Measurements from ENCODE around the gene LARGE1. TPM values are rescaled to one million over a fixed set of nuclear protein-coding genes. Genes with fewer than 3 reads are reported as not detected.

Gene LARGE1
- total and polyA plus RNA-seq, 2 of the 8 experiments (the other 6 are each of a cell fraction or from before 2014, with no cell fraction given) = 43.7 to 83.0 TPM

DNA sequence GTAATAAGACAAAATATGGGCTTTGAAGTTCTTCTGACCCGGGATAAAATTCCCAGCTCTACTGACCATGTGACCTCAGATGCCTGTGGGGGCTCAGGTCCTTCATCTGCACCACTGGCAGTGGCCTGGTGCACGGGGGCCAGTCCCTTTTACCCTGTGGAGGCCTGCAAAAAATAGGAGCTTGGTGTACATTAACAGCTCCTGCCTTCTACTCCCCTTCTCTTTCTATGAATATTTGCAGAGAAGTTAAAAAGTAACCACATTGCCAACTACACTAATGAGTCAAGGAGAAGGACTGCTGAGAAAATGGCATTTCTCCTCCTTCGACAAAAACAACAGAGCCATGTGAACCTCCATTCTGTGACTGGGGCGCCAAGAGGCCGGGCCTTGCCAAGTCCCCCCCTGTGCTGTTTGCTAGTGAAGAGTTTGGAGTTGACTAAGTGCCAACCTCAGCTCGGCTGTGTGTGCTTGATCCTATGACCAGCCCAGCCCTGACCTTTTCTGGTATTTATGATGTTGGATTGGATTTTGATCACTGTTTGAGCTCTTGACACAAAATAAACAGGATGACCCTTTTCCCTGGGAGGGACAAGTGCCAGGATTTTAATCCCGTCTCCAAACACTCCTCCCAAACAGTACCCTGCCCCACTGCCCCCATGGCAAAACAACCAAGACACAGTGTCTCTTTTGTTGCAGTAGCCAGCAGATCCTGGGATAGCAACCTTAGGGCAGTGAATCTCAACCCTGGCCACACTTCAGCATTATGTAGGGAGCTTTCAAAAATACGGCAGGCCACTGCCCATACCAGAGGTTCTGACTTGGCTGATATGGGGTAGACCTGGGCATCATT lies 380.1 kb downstream of the LARGE1 start (continued):
- TF ChIP-seq, protein P1, sequence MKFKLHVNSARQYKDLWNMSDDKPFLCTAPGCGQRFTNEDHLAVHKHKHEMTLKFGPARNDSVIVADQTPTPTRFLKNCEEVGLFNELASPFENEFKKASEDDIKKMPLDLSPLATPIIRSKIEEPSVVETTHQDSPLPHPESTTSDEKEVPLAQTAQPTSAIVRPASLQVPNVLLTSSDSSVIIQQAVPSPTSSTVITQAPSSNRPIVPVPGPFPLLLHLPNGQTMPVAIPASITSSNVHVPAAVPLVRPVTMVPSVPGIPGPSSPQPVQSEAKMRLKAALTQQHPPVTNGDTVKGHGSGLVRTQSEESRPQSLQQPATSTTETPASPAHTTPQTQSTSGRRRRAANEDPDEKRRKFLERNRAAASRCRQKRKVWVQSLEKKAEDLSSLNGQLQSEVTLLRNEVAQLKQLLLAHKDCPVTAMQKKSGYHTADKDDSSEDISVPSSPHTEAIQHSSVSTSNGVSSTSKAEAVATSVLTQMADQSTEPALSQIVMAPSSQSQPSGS (IDR thresholded peaks at IDR 0.05; ENCODE audit: low read length) = no peak
- no peak for TF ChIP-seq SP1 (IDR thresholded peaks at IDR 0.05; ENCODE audit: low read depth, low read length)
